NCI-H2227 (cell line): ENCODE results near the gene GCSAM.

Experiments
- DNase-seq: peaks from one replicate; lab custom pipeline; 2025; ENCODE audit not compliant: unreplicated experiment; lab: John Stamatoyannopoulos, UW

GCSAM gene

GRCh38 chr3:112132975-112133448 lies at the start of gene GCSAM:
TSS of gene GCSAM (minus strand) at chr3:112133248. CDS start at chr3:112133120, 128 bp downstream.
- no peak for DNase-seq

GRCh38 chr3:112175646-112176045 lies 42.6 kb upstream of the GCSAM start:
- DNase-seq: no peak

GRCh38 chr3:112175037-112175436 lies 42.0 kb upstream of the GCSAM start:
- DNase-seq: no peak

- DNase-seq: no peak
Observed at GRCh38 chr3:112171144-112171543, 38.1 kb upstream of the GCSAM start.

- no peak for DNase-seq
Observed at GRCh38 chr3:112170046-112170445, 37.0 kb upstream of the GCSAM start.

GRCh38 chr3:112167758-112168157 lies 34.7 kb upstream of the GCSAM start:
- no peak for DNase-seq

GRCh38 chr3:112149136-112149535 lies 16.1 kb upstream of the GCSAM start:
- no peak for DNase-seq

GRCh38 chr3:112143689-112144088 lies 10.6 kb upstream of the GCSAM start:
- no peak for DNase-seq

GRCh38 chr3:112143251-112143650 lies 10.2 kb upstream of the GCSAM start:
- DNase-seq: no peak

GRCh38 chr3:112141293-112141692 lies 8.2 kb upstream of the GCSAM start:
- DNase-seq: no peak

- DNase-seq: no peak
Observed at GRCh38 chr3:112140584-112140983, 7.5 kb upstream of the GCSAM start.

GRCh38 chr3:112138219-112138969 lies 5.3 kb upstream of the GCSAM start:
- no peak for DNase-seq

- DNase-seq: no peak
Observed at GRCh38 chr3:112137781-112138180, 4.7 kb upstream of the GCSAM start.

- peak; percentile 26 for DNase-seq
Observed at GRCh38 chr3:112136959-112137693, 4.1 kb upstream of the GCSAM start.

- DNase-seq: no peak
Observed at GRCh38 chr3:112136046-112136445, 3.0 kb upstream of the GCSAM start.

- DNase-seq: no peak
Observed at GRCh38 chr3:112134335-112135124, 1.5 kb upstream of the GCSAM start.

GRCh38 chr3:112133626-112134334 lies 732 bp upstream of the GCSAM start:
- no peak for DNase-seq

GRCh38 chr3:112132554-112132953 lies 494 bp downstream of the GCSAM start:
- DNase-seq: no peak

GRCh38 chr3:112132088-112132487 lies 960 bp downstream of the GCSAM start:
- DNase-seq: no peak

GRCh38 chr3:112131111-112131510 lies 1.9 kb downstream of the GCSAM start:
- no peak for DNase-seq

GRCh38 chr3:112130638-112130993 lies 2.4 kb downstream of the GCSAM start:
- no peak for DNase-seq
